Smooth muscle cell of bladder (primary cell): ENCODE measurements around the gene PWWP2A. TPM values are rescaled to one million over a fixed set of nuclear protein-coding genes. Genes with fewer than 3 reads are reported as not detected.

ENCODE experiments used
- total RNA-seq: library from RNA; depleted of rRNA; stranded (reverse); fragments of >200 nt; gene quantifications from 2 replicates; pipeline ENCODE4 v1.2.3, GENCODE V29; 2014

The PWWP2A gene, protein sequence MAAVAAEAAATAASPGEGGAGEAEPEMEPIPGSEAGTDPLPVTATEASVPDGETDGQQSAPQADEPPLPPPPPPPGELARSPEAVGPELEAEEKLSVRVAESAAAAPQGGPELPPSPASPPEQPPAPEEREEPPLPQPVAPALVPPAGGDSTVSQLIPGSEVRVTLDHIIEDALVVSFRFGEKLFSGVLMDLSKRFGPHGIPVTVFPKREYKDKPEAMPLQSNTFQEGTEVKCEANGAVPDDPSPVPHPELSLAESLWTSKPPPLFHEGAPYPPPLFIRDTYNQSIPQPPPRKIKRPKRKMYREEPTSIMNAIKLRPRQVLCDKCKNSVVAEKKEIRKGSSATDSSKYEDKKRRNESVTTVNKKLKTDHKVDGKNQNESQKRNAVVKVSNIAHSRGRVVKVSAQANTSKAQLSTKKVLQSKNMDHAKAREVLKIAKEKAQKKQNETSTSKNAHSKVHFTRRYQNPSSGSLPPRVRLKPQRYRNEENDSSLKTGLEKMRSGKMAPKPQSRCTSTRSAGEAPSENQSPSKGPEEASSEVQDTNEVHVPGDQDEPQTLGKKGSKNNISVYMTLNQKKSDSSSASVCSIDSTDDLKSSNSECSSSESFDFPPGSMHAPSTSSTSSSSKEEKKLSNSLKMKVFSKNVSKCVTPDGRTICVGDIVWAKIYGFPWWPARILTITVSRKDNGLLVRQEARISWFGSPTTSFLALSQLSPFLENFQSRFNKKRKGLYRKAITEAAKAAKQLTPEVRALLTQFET
- 15.8 and 16.7 TPM in 2 replicates for total RNA-seq

GRCh38 chr5:160119142-160119904 is at the start of gene PWWP2A:
Gene PWWP2A, minus strand, starts transcription at chr5:160119450. Its CDS starts 62 bp downstream, at chr5:160119388.

Other genes starting within 250 kb of the PWWP2A start
- 0.14 and 0.18 TPM in 2 replicates for gene ADRA1B, start 203.0 kb downstream of the PWWP2A start, total RNA-seq
- gene TTC1, start 110.3 kb downstream of the PWWP2A start, total RNA-seq, result 39.3 and 45.7 TPM in 2 replicates
- gene FABP6, start 110.1 kb upstream of the PWWP2A start, total RNA-seq, result not detected in 2 replicates
- gene CCNJL, start 193.1 kb upstream of the PWWP2A start, total RNA-seq, result 0.14 and 0.18 TPM in 2 replicates